GM12878 (cell line): ENCODE results near the gene PSPN.

ENCODE experiments used
- ASH2L ChIP-seq: fragments of 300-600, 200-600 bp; sonication (generic); IDR thresholded peaks from 2 replicates; pipeline ENCODE4 v1.6.1; 2017; ENCODE audit warnings: low read depth, mild to moderate bottlenecking, borderline replicate concordance
- POLR2A ChIP-seq: IDR thresholded peaks from 2 replicates; pipeline ENCODE4 v1.6.1; 2011; ENCODE audit warnings: low read depth, mild to moderate bottlenecking, low read length
- POU2F2 ChIP-seq: IDR thresholded peaks from 3 replicates; pipeline ENCODE4 v1.6.1; 2011; ENCODE audit warnings: low read depth, mild to moderate bottlenecking, low read length, borderline replicate concordance
- SRF ChIP-seq, 2 experiments: IDR thresholded peaks; 2 replicates each; pipeline ENCODE4 v1.6.1; 2011; ENCODE audit warnings: low read depth in 2 of 2, low read length in 2 of 2, mild to moderate bottlenecking in 1 of 2, moderate library complexity in 1 of 2
- TAF1 ChIP-seq: IDR thresholded peaks from 2 replicates; pipeline ENCODE4 v1.6.1; 2011; ENCODE audit warnings: mild to moderate bottlenecking, low read depth, low read length, borderline replicate concordance
- WRNIP1 ChIP-seq: IDR thresholded peaks from 2 replicates; pipeline ENCODE4 v1.6.1; 2011; ENCODE audit warnings: low read depth, low read length, improper control_type of control experiment, borderline replicate concordance
- YY1 ChIP-seq: IDR thresholded peaks from 2 replicates; pipeline ENCODE4 v1.6.1; 2011; ENCODE audit warnings: low read depth, mild to moderate bottlenecking, low read length
- ZNF274 ChIP-seq: IDR thresholded peaks from one replicate; pipeline ENCODE4 v1.8.0; 2011; ENCODE audit not compliant: insufficient read length, insufficient read depth
- TF ChIP-seq, protein P1 (sequence below), 3 experiments: IDR thresholded peaks in 2 of 3; conservative IDR thresholded peaks in 1 of 3; 2 replicates each; pipeline ENCODE4 v1.5.1; 2011; ENCODE audit warnings: low read depth in 3 of 3, low read length in 3 of 3, mild to moderate bottlenecking in 3 of 3, control low read depth in 2 of 3, moderate library complexity in 2 of 3, inconsistent platforms in 1 of 3, mixed read lengths in 1 of 3; ENCODE audit not compliant: control insufficient read depth in 2 of 3, insufficient read depth in 1 of 3; ENCODE audit errors: extremely low read depth in 1 of 3

DNA sequence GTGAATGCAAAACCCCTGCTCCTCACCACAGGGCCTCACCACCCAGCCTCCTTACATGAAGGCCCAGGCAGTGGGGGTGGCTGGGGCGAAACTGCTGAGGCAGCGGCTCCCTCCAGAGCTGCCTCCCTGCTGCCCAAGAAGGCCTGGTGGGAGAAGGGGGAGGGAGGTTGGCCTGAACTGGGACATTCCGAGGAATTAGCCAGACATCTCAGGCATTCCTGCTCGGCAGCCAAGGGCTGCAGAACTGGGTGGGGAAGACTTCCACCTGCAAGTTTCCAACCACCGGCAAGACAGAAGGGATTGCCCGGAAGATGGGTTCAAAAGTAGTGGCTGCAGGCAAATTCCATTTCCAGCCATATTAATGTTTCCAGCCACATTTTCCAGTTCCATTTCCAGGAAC is 2.3 kb upstream of the PSPN start:
- TF ChIP-seq WRNIP1 (no peak), TAF1 (no peak), ZNF274 (no peak), ASH2L (no peak), SRF (IDR thresholded peaks at IDR 0.05; ENCODE audit: low read depth in 2 of 2, low read length in 2 of 2) (no peak), YY1 (no peak), POLR2A (peak; percentile 33; the same call in 1 of the 2 replicates), POU2F2 (no peak)
- TF ChIP-seq, protein P1, sequence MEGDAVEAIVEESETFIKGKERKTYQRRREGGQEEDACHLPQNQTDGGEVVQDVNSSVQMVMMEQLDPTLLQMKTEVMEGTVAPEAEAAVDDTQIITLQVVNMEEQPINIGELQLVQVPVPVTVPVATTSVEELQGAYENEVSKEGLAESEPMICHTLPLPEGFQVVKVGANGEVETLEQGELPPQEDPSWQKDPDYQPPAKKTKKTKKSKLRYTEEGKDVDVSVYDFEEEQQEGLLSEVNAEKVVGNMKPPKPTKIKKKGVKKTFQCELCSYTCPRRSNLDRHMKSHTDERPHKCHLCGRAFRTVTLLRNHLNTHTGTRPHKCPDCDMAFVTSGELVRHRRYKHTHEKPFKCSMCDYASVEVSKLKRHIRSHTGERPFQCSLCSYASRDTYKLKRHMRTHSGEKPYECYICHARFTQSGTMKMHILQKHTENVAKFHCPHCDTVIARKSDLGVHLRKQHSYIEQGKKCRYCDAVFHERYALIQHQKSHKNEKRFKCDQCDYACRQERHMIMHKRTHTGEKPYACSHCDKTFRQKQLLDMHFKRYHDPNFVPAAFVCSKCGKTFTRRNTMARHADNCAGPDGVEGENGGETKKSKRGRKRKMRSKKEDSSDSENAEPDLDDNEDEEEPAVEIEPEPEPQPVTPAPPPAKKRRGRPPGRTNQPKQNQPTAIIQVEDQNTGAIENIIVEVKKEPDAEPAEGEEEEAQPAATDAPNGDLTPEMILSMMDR (IDR thresholded peaks at IDR 0.05 in 2 of 3, conservative IDR thresholded peaks at IDR 0.05 in 1 of 3; ENCODE audit: control insufficient read depth in 2 of 3, extremely low read depth in 1 of 3, insufficient read depth in 1 of 3, low read depth in 3 of 3, low read length in 3 of 3) = no peak
